TTC549 (cell line): ENCODE data around the gene PSTK.

Experiments used
- FAIRE-seq: peaks from 2 replicates; lab custom pipeline; 2012; peaks lifted over from hg19 to GRCh38; lab: Jason Lieb, UNC

PSTK gene, protein sequence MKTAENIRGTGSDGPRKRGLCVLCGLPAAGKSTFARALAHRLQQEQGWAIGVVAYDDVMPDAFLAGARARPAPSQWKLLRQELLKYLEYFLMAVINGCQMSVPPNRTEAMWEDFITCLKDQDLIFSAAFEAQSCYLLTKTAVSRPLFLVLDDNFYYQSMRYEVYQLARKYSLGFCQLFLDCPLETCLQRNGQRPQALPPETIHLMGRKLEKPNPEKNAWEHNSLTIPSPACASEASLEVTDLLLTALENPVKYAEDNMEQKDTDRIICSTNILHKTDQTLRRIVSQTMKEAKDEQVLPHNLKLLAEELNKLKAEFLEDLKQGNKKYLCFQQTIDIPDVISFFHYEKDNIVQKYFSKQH

DNA sequence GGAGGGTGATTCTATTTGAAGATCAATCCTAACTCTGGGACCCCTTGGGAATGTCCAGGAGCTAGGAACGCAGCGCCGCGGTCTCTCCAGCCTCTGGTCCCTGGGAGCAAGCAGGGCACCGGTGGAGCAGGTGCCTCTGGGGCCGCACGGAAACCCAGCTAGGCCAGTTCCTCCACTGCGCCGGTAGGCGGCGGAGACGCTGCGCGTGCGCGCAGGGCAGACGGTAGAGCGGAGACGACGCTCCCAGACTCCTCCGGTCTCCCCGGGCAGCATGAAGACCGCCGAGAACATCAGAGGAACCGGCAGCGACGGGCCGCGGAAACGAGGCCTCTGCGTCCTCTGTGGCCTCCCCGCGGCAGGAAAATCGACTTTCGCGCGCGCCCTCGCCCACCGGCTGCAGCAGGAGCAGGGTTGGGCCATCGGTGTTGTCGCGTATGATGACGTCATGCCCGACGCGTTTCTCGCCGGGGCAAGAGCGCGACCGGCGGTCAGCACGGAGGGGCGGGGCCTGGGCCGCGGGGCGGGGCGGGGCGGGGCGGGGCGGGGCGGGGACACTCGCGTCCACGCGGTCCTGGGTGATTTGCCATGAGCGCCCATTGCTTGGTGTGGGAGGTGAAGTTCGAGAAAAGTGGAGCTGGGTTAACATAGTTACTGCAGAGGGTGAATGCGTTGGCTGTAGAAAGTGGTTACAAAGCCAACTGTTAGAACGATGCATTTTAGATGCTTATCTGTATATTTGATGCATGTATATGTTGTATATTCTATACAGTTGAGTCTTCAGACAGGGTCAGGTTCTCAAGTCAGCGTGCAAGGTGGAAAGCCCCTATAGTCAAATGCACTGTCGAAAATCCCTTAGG lies at the start of gene PSTK:
Gene PSTK (plus strand): TSS at position 193 of the 857 bp plus-strand sequence. CDS start 79 bp downstream, at position 272.
- FAIRE-seq = no peak

DNA sequence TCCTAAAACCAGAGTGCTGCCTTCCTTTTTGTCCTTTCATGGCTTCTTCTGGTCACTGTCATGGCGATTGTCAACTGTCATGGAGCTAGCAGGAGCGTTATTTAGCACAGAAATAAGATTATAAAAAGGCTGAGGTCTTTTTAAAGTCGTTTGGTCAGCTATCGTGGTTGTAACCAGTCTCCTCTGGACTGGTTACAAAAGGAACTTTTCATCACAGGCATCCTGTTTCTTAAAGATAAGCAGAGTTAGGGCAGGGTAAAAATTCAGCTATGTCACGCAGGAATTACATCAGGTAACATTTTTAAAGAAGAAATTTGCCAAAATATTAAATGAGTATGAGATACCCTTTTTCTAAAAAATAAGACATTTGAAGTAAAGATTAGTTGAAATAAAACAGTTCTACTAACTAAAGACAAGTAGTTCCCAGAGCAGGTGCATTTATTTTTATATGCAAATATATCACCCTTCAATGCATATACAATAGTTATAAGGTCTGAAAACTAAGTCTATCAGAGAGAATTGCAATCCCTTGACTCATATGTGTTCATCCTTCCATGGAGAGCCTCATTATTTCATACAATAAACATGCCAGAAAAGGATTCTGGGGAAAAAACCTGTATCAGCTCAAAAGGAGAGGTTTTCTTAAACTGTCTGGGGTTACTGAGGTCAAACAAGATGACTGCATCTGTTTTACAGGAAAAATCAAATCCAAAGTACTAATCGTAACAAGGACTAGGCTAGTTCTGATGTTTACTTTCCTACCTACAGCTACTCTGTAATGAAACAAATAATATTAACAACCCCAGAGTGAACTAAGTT lies 48.9 kb upstream of the PSTK start:
- no peak for FAIRE-seq

DNA sequence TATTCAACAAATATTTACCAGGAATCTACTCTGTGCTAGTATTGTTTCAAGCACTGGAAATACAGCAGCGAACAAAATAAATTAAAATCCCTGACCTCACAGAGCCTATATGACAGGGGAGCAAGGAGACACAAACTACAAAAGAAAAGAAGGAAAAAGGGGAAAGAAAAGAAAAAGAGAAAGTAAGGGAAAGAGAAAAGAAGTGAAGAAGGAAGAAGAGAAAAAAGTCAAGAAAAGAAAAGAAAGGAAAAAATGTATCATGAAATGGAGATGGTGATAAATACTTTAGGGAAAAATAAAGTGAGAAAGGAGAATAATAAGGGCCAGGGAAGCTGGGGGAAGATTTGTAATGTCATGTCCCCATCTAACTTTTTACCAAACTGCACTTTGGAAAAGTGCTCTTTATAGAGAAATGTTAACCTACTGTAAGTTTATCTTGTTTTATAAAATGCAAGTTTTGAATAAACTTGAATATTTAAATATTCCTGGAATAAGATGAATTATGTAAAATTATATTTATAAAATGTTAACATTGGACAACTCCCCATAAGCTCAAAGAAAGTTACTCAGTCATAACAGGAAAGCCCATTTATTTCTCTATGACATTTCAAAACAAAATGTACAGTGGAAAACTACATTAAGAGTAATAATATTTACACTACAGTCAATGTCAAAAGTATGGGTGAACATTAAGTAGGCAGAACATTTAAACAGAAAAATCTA lies 40.9 kb upstream of the PSTK start:
- FAIRE-seq = no peak

DNA sequence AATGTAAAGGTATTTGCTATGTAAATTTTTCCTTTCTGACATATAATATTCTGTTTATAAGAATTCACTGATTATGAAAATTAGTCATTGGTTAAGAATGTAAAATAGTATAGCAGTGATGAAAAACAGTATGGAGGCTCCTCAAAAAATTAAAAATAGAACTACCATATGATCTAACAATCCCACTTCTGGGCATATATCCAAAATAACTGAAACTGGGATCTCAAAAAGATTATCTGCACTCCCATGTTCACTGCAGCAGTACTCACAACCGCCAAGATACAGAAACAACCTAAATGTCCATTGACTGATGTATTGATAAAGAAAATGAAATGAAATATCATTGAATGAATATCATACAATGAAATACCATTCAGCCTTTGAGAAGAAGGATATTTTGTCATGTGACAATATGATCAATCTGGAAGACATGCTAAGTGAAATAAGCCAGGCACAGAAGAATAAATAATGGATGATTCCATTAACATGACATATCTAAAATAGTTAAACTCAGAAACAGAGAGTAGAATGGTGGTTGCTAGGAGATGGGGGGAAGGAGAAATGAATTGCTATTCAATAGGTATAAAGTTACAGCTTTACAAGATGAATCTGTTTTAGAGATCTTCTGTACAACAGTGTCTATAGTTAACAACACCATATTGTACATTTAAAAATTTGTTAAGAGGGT lies 40.2 kb upstream of the PSTK start:
- FAIRE-seq = no peak

DNA sequence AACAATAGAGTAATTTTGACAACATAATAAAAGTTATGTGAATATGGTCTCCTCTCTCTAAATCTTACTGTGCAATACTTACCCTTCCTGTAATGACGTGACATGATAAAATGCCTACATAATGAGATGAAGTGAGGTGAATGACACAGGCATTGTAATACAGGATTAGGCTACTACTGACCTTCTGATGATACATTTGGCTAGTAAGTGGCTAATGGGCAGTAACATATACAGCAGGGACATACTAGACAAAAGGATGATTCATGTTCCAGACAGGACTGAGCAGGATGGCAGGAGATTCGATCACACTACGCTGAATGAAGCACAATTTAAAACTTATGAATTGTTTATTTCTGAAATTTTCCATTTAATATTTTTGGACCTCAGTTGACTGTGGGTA lies 30.9 kb upstream of the PSTK start:
- no peak for FAIRE-seq

DNA sequence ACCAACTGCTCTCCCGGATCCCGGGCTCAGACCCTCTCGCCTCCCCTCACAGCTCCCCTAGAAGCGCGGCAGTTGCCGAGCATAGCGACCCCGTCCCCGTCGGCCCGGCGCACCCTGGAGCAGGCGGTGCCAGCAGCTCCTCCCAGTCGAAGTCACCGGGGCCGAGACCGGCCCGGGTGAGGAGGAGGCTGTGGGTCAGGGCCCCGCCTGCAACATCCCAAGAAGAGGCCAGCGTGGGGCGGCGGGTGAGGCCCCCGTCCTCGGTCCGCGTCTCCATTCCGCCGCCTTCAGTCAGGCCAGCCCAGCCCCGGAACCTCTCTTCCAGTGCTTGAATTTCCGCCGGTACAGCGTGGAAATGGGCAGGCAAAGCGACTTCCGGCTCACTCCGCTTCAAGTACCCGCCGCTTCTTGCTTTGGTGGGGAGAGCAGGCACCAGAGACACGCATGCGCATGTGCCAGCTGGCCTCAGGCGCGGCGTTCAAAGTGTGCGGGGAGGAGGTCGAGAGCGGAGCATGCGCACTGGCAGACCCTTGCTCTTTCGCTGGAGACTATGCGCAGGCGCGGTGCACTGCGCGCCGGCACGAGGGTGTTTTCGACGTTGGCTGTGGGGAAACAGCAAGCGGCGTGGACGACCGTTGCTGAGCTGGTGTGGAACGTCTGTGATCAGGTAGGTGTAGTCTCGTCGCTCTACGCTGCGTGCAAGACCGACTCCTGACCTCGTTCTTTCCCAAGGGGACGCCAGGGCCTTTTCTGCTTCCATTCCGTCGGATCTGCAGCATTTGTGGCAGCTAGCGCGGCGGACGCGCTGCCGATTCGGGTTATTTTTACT lies 26.1 kb upstream of the PSTK start, which contains the start of gene C10orf88:
Gene C10orf88 (minus strand): TSS at position 326 of the 829 bp plus-strand sequence. CDS start 49 bp downstream, at position 277.
- FAIRE-seq = no peak

DNA sequence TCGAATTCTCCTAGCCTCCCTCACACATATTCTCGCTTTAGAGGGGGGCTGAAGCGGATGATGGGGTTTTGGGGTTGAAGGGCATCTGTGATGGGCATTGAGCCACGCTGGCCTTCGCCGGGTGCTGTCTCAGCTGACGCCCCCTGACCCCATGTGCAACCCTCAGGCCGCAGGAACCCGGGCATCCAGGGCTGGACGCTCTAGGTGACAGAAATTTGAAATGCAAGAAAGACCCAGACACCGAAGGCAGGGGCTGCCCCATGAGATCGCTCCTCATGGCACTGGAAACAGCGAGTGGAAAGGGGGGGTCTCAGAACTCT lies 25.5 kb upstream of the PSTK start:
- FAIRE-seq = no peak

DNA sequence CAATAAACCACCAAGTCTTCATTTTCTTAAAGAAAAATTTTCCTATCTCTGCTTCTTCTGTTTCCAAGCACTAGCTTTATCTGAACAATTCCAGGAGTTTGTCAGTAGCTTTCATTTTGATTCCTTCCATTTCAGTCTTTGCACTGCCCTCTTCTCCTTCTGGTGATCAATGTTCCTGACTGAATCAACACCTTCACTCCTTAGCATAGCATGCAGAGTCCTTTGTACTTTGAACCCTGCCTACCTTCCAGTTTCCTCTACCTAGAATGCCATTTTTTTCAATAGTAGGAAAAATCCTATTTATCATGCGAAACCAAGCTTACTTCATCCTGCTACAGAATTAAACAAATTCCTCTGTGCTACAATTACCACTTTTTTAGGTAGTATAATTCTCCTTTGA lies 24.3 kb upstream of the PSTK start:
- no peak for FAIRE-seq

DNA sequence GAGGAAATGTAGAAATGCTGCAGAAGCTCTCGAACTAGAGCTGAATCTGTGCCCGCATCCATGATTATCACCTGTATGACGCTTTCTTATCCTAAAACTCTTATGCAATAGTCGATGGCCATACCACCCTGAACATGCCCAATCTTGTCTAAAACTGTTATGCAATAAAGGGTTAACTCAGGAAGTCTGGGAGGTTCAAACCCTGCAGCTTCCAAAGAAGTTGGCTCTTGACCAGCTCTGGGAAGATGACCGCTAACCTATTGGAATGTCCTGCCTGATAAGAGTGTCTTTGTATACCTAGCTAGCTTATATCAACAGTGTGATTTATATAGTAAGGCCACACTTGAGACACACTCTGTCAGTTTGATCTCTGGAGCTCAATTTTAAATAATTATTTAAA lies 22.7 kb upstream of the PSTK start:
- FAIRE-seq = no peak

DNA sequence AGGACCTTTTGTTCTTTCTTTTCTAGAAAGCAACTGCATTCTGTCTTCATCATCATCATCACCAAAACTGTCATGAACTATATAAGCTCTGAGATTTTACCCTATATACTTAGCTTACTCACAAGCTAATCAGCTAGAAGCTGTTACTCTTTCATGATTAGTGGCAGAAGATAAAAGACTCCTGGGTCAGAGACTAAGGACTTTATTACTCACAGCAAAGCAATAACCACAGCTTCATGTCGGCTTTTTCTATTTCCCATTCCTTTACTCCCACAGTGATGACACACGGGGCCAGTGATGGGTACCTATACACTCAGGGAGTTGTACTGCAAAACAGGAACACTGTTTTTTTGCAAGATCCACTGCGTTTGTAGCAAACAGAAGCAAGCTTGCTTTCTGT lies 17.8 kb upstream of the PSTK start:
- no peak for FAIRE-seq

DNA sequence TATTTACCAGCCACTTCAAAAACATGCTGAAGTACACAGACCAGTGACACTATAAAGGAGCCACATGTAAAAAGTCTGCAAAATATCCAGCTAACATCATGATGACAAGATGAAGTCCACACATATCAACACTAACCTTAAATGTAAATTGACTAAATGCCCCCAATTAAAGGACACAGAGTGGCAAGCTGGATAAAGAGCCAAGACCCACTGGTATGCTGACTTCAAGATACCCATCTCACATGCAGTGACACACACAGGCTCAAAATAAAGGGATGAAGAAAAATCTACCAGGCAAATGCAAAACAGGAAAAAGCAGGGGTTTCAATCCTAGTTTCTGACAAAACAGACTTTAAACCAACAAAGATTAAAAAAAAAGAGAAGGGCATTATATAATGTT lies 13.3 kb upstream of the PSTK start:
- FAIRE-seq = no peak

DNA sequence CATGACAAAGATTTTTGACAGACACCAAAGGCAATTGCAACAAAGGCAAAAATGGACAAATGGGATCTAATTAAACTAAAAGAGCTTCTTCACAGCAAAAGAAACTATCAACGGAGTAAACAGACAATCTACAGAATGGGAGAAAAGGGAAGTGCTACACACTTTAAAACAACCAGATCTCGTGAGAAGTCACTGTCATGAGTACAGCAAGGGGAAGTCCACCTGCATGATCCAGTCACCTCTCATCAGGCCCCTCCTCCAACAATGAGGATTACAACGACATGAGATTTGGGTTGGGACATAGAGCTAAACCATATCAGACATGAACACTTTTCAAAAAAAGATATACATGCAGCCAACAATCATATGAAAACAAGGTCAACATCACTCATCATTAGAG lies 11.5 kb upstream of the PSTK start:
- no peak for FAIRE-seq

DNA sequence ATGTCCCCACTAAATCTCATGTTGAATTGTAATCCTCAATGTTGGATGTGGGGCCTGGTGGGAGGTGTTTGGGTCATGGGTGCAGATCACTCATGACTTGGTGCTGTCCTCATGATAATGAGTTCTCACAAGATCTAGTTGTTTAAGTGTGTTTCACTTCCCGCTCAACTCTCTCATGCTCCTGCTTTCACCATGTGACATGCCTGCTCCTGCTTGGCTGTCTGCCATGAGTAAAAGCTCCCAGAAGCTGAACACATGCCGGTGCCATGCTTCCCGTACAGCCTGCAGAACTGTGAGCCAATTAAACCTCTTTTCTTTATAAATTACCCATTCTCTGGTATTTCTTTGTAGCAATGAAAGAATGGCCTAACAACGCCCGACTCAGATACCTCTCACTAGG lies 6.2 kb upstream of the PSTK start:
- FAIRE-seq = no peak

DNA sequence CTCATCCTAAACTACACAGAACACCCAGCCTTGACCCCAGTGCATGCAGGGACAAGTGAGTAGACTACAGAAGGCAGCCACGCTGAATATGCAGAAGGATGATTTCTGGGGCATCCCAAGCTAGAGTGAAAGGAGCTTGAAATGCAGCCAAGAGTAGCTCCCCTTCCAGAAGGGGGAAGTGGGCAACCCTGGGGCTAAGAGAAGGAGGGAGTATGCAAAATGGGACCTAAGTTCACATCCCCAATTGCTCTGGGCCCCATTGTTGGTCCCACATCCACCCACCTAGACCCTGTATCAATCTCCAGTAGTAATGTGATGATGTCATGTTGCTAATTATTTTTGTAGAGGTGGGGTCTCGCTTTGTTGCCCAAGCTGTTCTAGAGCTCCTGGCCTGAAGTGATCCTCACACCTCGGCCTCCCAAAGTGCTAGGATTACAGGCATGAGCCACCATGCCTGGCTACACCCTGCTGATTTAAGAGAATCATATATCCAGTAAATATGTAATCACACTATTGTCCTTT lies 5.6 kb upstream of the PSTK start:
- FAIRE-seq = no peak

DNA sequence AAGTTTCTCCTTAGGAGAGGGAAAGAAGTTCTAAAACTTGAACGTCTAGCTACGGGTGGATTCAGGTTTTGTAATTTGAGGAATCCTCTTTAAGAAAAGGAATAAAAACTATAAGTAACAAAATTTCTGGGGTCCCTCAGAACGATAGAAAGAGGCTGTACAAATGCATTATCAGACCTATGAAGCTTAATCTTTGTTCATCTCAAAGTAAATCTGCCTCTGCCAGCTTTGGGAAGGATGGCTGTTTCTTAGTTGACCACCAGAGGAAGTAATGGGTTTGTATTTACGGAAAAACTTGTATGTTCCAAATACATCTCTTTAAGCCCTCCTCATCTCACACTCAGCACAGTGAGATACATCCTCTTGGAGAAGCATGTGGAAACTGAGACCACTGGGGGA lies 864 bp downstream of the PSTK start:
- FAIRE-seq = no peak

DNA sequence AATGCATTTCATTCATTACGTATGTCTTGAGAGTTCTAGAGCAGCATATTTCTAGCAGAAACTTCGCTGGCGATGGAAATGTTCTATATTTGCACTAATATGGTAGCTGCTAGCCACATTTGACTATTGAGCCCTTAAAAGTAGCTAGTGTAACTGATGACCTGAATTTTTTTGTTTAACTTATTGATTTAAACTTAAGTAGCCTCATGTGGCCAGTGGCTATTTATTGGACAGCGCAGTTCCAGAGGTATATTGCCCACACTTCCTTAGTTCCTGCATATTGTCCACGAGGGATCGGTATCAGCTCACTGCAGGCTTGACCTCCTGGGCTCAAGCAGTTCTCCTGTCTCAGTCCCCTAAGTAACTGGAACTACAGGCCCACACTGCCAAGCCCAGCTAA lies 3.7 kb downstream of the PSTK start:
- no peak for FAIRE-seq

DNA sequence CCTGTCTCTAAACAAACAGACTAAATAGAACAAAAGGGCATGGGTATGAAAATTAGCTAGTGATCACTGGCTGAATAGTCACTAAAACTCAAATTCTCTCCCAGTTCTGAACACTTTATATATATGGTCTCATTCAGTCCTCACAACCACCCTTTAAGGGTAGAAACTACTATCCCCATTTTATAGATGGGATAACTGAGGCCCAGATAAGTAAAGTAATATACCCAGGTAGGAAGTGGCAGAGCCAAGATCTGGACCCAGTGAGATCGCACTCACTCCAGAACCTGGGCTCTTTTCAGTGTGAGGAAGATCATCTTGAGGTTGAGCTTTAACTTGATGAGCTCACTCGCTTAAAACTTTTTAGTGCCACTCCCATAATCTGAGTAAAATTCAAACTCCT lies 4.5 kb downstream of the PSTK start:
- no peak for FAIRE-seq

DNA sequence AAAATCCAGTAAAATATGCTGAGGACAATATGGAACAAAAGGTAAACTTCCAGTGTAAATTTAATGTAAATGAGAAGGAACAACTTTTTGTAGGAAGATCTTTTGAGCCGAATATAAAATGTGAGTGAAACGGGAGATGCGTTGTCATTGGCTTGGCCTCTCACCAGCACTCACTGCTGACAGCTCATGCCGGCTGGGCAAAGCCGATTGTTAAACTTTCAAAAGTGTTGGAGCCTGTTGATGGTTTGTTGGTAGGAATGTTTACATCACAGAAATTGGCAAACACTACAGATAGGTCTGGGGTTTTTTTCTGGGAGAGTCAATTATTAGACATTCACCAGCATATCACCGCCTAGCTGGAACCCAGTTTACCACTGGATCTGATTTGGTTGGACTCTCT lies 6.1 kb downstream of the PSTK start:
- no peak for FAIRE-seq

DNA sequence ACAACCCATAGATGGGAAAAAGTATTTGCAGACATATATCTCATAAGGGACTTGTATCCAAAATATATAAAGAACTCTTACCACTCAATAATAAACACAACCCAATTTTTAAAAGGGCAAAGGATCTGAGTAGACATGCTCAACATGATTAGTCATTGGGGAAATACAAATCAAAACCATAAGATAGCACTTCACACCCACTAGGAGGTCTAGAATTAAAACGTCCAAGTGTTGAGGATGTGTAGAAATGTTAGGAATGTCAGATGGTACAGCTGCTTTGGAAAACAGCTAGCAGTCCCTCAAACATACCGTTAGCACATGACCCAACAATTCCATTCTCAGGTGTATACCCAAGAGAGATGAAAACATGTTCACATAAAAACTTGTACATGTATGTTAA lies 8.3 kb downstream of the PSTK start:
- FAIRE-seq = no peak

DNA sequence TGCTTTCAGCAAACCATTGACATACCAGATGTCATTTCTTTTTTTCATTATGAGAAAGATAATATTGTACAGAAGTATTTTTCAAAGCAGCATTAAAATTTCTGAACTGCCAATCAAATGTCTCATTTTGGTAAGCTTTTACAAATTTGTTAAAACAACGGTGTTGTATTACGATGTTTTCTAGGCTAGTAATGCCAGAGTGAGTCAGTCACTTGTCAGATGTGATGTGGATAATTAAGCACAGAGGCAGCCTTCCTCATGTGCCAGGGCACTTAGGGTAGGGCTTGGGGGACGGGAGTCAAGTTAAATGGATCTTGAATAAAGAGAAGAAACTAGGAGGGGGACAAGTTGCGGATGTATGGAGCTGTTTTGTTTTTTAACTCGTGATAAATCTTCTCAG lies 10.1 kb downstream of the PSTK start:
- FAIRE-seq = no peak
